ENCODE data around the gene MYT1. TPM values are rescaled to one million over a fixed set of nuclear protein-coding genes. Genes with fewer than 3 reads are reported as not detected.

The MYT1 gene
- polyA plus RNA-seq, 3 donors: not detected

- 86% methylated on average over 5 of the region's 12 CpGs for WGBS (ENCODE audit: insufficient coverage)
- peaks cover 5 to 13% (median 7%) of the 10 kb centered on the region in 3 donors for H3K27me3 Mint-ChIP-seq (ENCODE audit: low read depth in 3 of 3)
- DNase-seq: no peak
- no peak overlapping the region for H3K4me2 ChIP-seq (replicated peaks; ENCODE audit: extremely low read depth, low read length, poor library complexity, severe bottlenecking)
- no peaks in the 10 kb centered on the region for H3K9me3 ChIP-seq (replicated peaks in 1 of 2; ENCODE audit: control insufficient read depth in 1 of 2, insufficient read depth in 1 of 2, low read length in 2 of 2)
- H3K27ac Mint-ChIP-seq: no peak overlapping the region
- no peaks in the 10 kb centered on the region for H3K79me2 ChIP-seq (ENCODE audit: insufficient read depth, low read length)
- H3K4me1 ChIP-seq (ENCODE audit: control insufficient read depth in 1 of 2, insufficient read depth in 2 of 2, low read length in 2 of 2): no peaks in the 10 kb centered on the region
- H3K36me3 Mint-ChIP-seq: no peaks in the 10 kb centered on the region
- H4K20me1 ChIP-seq (ENCODE audit: insufficient read depth, low read length): no peaks in the 10 kb centered on the region
- no peaks in the 10 kb centered on the region for H3K4me1 Mint-ChIP-seq
- H3K9ac ChIP-seq (ENCODE audit: insufficient read depth, low read length, poor library complexity, severe bottlenecking): no peak overlapping the region
- no peak overlapping the region for H2AFZ ChIP-seq (ENCODE audit: insufficient read depth, low read depth, low read length, poor library complexity, severe bottlenecking)
- no peaks in the 10 kb centered on the region for H3K36me3 ChIP-seq (replicated peaks in 1 of 2; ENCODE audit: control insufficient read depth in 1 of 2, insufficient read depth in 2 of 2, low read length in 2 of 2)
- intact Hi-C loops (cut with micrococcal nuclease): no loop called here
- TF ChIP-seq CTCF (IDR thresholded peaks at IDR 0.05): no peak
- no peak overlapping the region for H3K4me3 ChIP-seq (replicated peaks in 1 of 3; ENCODE audit: low read depth in 2 of 3, low read length in 3 of 3)
- H3K27me3 ChIP-seq (ENCODE audit: control insufficient read depth in 2 of 2, insufficient read depth in 2 of 2, low read length in 2 of 2): no peaks in the 10 kb centered on the region
- no peak overlapping the region for H3K27ac ChIP-seq (ENCODE audit: low read depth in 1 of 2, low read length in 2 of 2)
- H3K9me3 Mint-ChIP-seq: no peaks in the 10 kb centered on the region
- no peak overlapping the region for H3K4me3 Mint-ChIP-seq
Measured at GRCh38 chr20:64168381-64169090, 4.3 kb downstream of the MYT1 start.

GRCh38 chr20:64169091-64169560 is 4.9 kb downstream of the MYT1 start:
- H3K36me3 Mint-ChIP-seq: no peaks in the 10 kb centered on the region
- no peaks in the 10 kb centered on the region for H3K4me1 Mint-ChIP-seq
- H3K27ac Mint-ChIP-seq: no peak overlapping the region
- Histone ChIP-seq H3K27me3 (ENCODE audit: control insufficient read depth in 2 of 2, insufficient read depth in 2 of 2, low read length in 2 of 2) (no peaks in the 10 kb centered on the region), H3K4me2 (replicated peaks; ENCODE audit: extremely low read depth, low read length, poor library complexity, severe bottlenecking) (no peak overlapping the region), H3K27ac (ENCODE audit: low read depth in 1 of 2, low read length in 2 of 2) (no peak overlapping the region), H3K4me3 (replicated peaks in 1 of 3; ENCODE audit: low read depth in 2 of 3, low read length in 3 of 3) (no peak overlapping the region), H3K9ac (ENCODE audit: insufficient read depth, low read length, poor library complexity, severe bottlenecking) (no peak overlapping the region), H3K4me1 (ENCODE audit: control insufficient read depth in 1 of 2, insufficient read depth in 2 of 2, low read length in 2 of 2) (no peaks in the 10 kb centered on the region), H3K36me3 (replicated peaks in 1 of 2; ENCODE audit: control insufficient read depth in 1 of 2, insufficient read depth in 2 of 2, low read length in 2 of 2) (no peaks in the 10 kb centered on the region), H2AFZ (ENCODE audit: insufficient read depth, low read depth, low read length, poor library complexity, severe bottlenecking) (no peak overlapping the region), H3K9me3 (replicated peaks in 1 of 2; ENCODE audit: control insufficient read depth in 1 of 2, insufficient read depth in 1 of 2, low read length in 2 of 2) (no peaks in the 10 kb centered on the region), H3K79me2 (ENCODE audit: insufficient read depth, low read length) (no peaks in the 10 kb centered on the region), H4K20me1 (ENCODE audit: insufficient read depth, low read length) (no peaks in the 10 kb centered on the region)
- H3K9me3 Mint-ChIP-seq: no peaks in the 10 kb centered on the region
- H3K4me3 Mint-ChIP-seq: no peak overlapping the region
- H3K27me3 Mint-ChIP-seq (ENCODE audit: low read depth in 3 of 3): peaks cover 5 to 13% (median 5%) of the 10 kb centered on the region in 3 donors
- no peak for TF ChIP-seq CTCF (IDR thresholded peaks at IDR 0.05)
- intact Hi-C loops (cut with micrococcal nuclease): no loop called here
- 99% methylated on average over 10 of the region's 10 CpGs for WGBS (ENCODE audit: insufficient coverage)
- no peak for DNase-seq

Data from CD14-positive monocyte (primary cell).